HG03575 (cell line): ENCODE data around the gene YBEY.

Source experiments
- ATAC-seq: cut with Tn5 transposase; IDR thresholded peaks from one replicate; pipeline ENCODE4 v1.9.1; 2021; ENCODE audit not compliant: unreplicated experiment, insufficient number of reproducible peaks, low FRiP score; ENCODE audit errors: extremely low read depth

YBEY gene

DNA sequence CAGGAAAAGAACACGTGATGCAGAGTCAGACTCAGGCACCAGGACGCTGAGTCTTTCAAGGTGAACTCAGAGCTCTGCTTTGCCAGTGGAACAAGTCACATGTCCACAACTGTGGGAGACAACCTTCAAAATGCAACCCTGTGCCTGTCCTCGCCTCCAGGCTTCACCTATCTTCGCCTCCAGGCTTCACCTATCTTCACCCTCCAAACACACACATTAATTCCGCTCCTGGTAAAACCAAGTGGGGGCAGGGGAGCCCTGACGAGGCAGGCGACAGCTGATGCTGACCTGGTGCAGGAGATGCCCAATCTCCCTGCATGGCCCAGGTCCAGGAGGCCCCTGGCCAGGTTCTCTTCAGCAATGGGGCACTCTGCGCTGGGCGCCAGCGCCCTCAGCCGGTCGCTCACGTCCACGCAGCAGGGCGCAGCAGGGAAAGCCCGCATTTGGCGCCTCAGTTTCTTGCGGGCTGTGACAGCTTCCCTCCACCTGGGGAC lies 29.6 kb upstream of the YBEY start:
- no peak for ATAC-seq

DNA sequence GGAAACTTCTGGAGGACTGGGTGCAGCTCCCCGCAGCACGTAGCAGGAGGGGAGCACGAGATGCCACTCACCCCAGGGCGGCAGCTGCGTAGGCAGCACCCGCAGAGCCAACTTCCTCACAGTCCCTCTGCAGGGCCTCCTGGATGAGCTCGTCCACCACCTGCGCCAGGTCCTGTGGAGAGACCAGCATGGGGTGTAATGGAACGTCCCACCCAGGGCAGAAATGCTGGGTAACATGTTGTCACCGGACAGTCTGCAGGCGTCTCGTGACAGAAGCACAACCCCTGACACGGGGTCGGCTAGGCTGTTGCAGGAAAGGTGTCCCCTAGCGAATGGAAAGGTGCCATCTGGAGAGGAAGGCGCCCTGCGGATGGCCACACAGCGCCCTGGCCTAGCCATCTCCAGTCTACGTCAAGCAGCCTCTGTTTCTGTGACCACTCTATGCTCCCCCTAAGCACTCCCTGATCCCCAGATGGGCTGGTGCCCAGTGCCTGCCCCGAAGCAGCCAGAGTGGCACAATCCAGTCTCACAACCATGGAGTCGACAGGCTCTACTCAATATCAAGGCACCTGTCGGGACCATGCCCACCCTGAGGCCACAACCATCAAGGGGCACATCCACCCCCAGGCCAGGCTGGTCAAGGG lies 22.0 kb upstream of the YBEY start:
- ATAC-seq, result no peak

- ATAC-seq, result no peak
These were observed 21.4 kb upstream of the YBEY start for GRCh38 chr21:46264690-46265144.

- no peak for ATAC-seq
These were observed 20.2 kb upstream of the YBEY start for GRCh38 chr21:46265736-46266525.

GRCh38 chr21:46266946-46267345 lies 19.2 kb upstream of the YBEY start:
- no peak for ATAC-seq

DNA sequence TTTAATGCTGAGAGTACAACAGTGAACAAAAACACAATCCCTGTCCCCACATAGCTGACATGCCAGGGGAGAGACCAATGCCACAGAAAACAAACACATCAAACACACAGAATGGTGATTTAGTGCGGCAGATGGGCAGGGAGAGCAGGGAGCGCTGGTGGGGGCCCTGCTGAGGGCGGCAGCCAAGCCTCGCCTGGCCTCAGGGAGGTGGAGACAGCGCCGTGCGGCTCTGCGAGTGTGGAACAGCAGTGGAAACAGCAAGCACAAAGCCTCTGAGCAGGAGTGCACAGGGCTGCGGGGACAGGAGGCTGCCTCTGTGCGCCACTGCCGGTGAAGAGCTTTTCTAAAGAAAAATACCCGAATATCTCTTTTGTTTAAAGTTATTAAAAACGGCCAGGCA lies 17.8 kb upstream of the YBEY start:
- ATAC-seq, result no peak

DNA sequence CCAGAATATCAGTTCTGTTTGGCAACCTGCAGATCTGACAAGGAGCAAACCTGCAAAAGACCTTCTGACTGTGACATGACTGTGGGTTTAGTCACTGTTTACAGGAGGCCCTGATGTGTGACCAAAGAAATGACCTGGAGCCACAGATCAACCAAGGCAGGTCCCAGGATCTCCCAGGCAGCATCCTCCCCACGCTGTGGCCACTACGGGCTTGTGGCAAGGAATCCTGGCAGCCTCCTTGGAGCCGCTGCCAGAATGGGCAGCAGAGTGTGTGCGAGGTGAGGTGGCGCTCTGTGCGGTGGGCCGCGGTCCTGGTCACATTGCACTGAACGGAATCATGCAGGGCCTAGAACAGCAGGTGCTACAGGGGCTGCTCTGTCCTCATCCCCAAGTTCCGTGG lies 16.7 kb upstream of the YBEY start:
- ATAC-seq, result no peak

DNA sequence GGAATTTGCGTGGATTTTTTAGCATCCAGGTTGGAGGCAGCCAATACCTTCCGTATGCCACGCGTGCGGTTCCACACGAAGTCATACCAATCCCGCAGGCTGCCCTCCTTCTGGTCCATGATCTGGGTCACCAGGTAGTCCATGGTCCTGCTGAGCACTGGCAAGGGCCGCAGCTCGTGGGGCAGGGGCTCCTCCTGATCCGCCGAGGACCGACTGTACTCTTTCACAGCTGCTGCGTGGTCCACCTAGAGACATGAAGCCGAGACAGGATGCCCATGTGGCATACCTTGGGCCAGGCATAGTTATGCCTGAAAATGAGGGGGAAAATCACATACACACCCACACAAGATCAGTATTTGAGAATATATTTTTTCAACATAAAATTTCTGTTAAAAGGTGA lies 12.8 kb upstream of the YBEY start:
- ATAC-seq, result no peak

DNA sequence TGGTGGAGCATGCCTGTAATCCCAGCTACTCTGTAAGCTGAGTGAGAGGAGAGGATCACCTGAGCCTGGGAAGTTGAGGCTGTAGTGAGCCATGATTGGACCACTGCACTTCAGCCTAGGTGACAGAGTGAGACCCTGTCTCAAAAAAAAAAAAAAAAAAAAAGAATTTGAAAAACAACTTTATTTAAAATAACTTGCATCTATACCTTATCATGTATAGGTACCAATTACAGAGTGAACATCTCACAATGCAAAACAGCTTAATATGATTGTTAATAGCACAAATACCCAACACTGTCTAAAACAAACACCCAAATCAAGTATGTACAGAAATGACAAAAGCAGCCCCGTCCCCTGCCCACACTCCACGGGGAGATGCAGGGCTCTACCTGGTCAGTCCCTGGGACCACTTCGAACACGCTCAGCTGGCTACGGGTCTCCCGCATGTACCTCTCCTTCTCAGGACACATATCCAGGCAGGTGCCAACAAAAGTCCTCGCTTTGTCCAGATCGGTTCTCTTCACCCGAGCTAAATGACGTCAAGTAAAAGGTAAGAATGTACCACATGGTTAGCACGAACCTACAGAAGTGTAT lies 11.2 kb upstream of the YBEY start:
- ATAC-seq, result no peak

DNA sequence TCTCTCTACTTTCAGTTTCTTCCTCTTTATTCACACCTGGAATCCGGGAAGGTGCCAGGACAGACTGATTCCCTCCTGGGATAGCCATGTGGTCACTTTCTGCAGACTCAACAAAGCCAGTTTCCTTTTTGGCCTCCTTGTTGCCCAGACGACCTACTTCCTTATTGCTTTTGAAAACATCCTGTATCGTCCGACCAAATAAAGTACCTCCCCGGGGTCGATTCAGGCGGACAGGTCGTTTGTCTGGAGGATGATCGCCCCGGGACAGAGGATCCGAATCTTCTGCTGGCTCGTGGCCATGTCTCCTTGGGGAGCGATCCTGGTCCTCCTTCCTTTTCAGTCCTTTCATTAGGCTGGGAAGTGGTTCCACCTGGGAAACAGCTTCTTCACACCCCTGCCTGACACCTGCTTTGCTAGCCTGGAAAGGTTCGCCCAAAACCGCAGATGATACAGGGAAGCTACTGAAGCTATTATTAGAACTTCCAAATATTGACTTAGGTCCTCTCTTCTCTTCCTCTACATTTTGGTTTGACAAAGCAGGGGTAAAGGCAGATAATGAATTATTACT lies 2.0 kb upstream of the YBEY start:
- ATAC-seq, result no peak

- ATAC-seq, result no peak
These were observed 1.4 kb upstream of the YBEY start for GRCh38 chr21:46284733-46285132.

GRCh38 chr21:46285206-46285661 lies 908 bp upstream of the YBEY start, which contains the start of gene MCM3AP:
Gene MCM3AP, minus strand, starts transcription at chr21:46285611. Its CDS starts 325 bp downstream, at chr21:46285286.
- no peak for ATAC-seq

DNA sequence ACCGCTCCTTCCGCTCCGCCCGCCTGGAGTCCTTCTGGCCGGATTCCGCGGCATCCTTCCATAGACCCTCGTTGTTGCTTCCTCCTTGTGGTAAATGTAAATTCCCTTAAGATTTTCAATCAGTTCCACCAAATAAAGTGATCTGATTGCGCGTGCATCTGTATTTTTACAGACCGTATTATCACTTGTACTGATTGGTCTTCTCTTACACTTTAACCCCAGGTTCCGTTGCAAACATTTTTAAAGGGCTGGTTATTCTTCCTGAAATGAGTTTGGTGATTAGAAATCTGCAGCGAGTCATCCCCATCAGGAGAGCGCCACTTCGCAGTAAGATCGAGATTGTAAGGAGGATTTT lies 483 bp downstream of the YBEY start:
- no peak for ATAC-seq

- no peak for ATAC-seq
These were observed 1.4 kb downstream of the YBEY start for GRCh38 chr21:46287541-46287940.

DNA sequence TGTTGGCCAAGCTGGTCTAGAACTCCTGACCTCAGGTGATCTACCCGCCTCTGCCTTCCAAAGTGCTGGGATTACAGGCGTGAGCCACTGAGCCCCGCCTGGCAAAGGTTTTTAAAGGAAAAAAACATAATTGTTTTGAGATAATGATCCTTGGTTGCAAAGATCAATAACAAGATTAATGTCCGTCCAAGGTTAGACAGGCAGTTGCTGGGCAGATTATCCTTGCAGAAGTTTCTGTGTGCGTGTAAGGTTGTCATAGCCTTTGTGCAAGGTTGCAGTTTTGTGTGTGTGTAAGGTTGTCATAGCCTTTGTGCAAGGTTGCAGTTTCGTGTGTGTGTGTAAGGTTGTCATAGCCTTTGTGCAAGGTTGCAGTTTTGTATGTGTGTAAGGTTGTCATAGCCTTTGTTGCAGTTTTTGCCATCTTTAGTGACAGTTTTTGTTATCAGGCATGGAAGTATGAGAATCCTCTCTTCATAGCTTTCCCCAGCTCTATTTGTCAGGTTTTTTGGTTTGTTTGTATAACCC lies 3.6 kb downstream of the YBEY start:
- ATAC-seq, result no peak

GRCh38 chr21:46291561-46291960 lies 5.4 kb downstream of the YBEY start:
- no peak for ATAC-seq

GRCh38 chr21:46294647-46295176 lies 8.6 kb downstream of the YBEY start:
- no peak for ATAC-seq

- no peak for ATAC-seq
These were observed 9.1 kb downstream of the YBEY start for GRCh38 chr21:46295177-46295770.
